GM18502 (cell line): ENCODE measurements around the gene PPP1R9A.

Experiments
- ATAC-seq: cut with Tn5 transposase; IDR thresholded peaks from one replicate; pipeline ENCODE4 v1.9.1; 2021; ENCODE audit warnings: mild to moderate bottlenecking; ENCODE audit not compliant: unreplicated experiment, poor library complexity

The PPP1R9A gene

DNA sequence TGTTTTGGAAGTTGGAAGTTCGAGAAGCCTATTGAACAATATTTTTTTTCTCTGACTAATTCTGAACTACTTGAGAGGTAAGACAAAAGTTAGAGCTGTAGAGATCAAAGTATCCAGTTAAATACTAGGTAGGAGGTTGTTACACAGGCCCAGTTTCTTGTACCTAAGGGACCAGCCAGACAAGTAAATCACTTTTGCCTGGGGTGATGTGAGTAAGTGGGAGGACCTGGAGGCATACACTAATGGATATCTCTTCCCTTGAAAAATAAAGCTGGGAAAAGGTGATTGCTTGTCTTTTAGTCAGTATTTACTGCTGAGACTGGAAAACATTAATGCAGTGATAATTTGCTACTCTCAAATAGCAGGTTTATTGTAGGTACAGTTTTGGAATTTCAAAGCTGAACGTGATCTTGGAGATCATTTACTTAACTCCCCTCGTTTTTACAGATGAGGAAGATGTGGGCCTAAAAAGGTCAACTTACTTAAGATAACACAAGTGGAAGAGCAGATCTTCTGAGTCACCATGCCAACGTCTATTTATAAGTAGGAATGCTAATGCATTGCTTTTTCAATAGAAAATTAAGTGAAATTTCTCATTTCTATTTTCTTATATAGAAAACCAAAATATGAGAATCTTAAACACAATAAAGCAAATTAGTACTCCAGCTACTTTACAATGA lies 181.3 kb downstream of the PPP1R9A start:
- ATAC-seq: no peak

DNA sequence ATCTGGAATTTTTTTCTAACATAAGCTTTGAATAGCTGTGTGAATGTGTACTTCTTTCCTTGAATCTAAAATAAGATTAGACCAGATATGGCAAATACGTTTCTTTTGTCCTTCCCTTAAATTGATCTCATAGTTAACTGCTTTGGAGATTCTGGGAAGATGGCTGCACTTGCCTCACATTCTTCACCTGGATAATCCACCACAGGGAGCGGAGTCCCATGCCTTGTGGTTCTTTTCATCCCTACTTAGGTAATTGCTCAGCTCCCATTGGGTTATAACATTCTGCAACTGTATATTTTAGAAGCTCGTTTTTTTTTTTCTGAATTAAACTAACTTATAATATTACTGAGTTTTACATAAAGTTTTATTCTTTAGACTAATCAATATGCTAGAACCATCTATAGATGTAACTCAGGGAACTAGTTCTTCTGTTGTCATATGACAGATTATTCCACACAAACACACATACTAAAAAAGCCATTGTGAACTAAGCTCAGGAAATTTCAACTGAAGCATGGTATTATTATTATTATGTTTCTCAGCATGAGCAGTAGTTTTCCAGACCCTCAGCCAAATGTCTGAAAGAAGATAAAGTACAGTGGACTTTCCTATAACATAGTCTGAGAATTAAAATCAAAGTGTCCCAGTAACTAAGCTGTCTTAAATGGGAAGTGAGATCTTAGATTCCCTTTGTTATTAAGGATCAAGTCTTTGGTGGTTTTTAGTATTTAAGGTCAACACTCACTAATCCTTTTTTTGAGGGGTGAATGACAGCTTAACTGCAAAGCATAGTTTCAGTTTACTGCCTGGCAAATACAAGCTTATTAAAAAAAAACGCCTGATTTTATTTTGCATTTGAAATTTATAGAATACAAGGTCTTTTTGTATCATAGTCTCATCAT lies 182.3 kb downstream of the PPP1R9A start:
- no peak for ATAC-seq

DNA sequence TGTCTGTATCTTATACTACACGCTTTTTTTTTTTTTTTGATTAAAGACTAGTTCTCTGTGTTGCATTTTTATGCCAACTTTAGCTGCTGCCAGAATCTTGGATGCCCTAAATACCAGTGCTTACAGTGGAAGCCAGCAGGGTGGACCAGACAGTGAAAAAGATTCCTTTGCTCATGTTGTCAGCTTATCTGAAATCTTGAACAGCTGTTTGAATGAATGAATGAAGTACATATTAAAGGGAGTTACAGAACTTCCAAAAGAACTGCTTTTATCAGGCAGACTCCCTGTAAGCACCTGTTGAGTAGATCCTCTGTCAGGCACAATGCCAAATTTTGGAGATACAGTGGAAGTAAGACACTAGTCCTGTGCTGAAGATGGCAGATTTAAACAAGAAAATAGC lies 184.9 kb downstream of the PPP1R9A start:
- ATAC-seq: no peak

DNA sequence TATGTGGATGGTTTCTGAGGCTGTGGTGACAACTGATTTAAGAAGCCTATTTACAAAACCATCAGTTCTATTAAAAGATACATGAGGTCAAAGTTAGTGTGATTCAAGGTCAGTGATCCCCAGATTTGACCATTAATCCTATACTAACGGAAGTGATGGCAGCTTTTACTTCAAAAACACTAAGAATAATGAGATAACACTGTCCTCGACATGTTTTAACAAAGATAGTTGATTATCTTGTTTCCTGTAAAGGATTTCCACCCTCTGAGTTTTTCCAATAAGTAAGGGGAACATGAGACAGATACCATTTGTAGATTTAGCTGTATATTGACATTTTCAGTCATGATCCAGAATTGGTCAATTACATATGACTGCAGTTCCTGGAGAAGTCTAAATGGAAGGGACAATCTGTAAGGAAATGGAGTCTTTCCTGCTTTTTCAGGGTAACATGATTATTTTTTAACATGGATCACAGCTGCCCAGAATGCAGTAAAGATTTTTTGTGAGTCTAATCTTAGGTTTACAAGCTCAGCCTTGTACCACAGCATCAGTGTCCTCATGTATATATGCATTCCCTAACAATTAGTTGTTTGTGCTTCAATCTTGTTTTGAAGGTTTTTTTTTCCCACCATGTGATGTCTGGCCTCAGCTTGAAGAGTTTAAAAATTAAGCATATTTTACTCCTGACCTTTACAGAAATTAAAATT lies 188.0 kb downstream of the PPP1R9A start:
- no peak for ATAC-seq

DNA sequence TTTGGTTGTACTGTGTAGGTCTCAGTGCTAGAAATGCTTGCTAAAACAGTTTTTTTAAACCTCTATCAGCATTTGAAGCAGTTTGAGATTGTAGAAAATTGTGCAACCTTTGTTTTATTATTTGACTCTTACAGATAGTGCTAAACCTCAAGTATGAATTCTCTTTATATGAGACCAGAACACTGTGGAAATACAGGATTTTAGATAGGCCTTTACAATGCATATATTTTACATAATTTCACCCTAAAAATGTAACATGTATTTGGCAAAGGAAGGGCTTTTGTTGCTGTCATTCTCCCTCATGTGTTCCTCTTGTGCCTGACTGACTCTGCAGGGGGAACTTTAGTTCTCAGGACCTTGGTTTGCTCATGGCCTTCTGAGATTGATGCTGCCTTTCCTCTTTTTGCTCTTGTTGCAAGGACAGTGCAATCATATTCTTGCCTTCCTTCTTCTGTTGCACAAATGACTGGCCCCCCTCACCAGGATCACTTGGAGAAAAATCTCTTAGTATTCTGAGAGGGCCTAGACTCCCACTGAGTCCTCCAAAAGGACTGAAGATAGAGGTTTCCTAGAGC lies 188.7 kb downstream of the PPP1R9A start:
- ATAC-seq: no peak

DNA sequence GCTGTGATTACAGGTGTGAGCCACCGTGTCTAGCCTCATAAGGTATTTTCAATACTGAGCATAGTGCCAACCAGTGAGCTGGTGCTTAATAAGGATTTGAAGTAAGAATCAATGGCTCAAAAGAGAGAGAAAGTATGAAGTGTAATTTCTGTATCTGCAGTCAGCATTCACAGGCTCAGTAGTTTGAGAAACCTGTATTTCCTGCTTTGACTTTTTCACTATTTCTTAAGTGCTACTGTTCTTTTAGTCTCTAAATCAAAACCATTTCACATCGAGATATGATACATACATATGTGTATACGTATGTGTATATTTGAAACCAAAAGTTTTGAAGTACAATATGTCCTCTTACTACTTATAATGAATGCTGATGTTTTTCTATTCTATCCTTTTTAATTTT lies 189.9 kb downstream of the PPP1R9A start:
- ATAC-seq: no peak

DNA sequence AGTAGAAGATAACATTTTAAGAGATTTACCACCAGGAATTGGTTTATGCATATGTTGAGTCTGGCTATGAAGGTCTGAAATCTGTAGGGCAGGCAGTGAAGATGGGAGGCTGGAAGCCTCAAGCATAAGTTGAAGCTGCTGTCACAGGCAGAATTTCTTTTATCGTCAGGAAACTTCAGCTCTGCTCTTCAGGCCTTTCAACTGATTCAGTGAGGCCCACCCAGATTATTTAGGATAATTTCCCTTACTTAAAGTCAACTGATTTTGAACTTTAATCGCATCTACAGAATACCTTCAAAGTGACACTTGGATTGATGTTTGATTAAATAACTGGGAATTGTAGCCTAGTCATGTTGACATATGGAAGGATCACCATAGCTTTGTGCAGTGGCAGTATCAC lies 190.5 kb downstream of the PPP1R9A start:
- ATAC-seq: no peak

DNA sequence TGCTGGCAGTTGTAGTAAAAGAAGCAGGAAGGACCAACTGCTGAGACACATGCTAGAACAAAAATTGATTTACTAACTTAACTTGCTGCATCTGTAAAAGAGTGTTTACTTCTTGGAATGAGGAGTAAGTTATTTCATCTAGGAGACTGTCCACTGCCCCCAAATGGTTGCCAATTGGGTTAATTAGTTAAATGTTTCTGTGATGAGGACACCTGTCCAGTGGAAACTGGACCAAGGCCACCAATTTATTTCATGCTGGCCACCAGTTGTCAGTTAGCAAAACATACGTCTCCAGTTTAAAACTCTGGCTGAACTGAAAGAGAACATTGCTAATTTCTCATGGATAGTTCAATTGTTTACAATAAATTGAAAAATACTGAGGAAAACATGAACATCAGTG lies 191.7 kb downstream of the PPP1R9A start:
- no peak for ATAC-seq

DNA sequence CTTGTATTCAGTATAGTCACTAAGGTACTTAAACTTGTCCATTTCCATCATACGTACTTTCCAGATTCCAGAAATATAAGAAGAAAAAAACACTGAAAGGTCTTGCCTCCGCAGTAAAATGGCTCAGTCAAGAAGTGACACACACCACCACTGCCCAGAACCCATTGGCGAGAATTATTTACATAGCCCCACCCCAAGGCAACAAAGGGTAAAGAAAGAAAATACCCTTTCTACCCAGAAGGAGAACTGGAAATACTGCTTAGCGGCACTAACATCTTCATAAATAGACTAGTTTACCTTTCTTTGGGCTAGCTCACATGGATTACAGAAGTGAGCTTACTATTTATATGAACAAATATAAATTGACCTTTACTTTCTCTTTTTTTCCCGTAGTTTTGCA lies 194.0 kb downstream of the PPP1R9A start:
- no peak for ATAC-seq

DNA sequence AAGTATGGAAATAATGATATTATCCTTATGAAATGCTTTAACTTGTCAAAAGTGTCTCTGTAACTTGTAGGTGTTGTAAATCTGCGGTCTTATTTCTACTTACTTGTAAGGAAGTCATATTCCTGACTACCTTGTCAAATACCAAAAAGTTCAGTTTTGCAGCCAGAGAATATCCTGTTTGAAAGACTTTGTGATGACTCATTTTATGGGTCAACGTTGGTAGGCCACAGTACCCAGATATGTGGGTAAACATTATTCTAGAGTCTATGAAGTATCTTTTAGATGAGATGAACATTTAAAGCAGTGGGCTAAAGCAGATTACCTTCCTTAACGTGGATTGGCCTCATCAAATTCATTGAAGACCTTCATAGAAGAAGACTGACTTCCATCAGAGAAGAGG lies 195.3 kb downstream of the PPP1R9A start:
- ATAC-seq: no peak

DNA sequence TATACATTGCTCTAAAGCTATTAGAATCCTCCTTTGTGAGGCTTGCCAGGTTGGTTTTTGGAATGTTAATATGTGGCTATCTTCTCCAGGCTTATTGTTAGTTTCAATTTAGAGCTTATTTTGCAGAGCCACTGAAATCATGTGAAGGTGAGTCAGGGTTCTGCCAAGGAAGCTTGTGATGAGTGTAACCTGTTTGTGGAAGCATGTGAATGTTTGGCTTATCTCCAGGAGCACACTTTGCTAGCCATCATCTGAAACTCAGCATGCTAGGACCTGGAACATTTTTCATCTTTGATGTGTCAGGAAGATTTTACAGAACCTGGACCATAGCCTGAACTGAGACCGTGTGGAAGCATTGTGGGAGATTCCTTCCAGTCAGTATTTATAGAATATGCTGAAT lies 197.3 kb downstream of the PPP1R9A start:
- ATAC-seq: no peak

DNA sequence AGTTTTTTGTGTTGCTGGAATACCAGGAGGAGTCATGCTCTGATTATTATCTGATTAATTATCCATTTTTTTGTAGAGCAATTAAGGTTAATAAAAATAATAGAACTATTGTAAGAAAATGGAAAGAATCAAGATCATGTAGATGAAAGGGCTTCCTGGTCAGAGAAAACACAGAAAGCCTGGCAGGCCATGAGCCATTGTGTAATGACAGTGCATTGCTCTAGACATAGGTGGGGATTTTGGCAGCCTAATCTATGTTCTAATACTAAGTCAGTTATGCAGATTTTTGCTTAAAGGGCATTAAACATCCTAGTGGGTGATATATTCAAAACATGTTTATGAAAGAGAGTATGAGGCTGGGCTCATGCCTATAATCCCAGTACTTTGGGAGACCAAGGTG lies 198.2 kb downstream of the PPP1R9A start:
- ATAC-seq: no peak

DNA sequence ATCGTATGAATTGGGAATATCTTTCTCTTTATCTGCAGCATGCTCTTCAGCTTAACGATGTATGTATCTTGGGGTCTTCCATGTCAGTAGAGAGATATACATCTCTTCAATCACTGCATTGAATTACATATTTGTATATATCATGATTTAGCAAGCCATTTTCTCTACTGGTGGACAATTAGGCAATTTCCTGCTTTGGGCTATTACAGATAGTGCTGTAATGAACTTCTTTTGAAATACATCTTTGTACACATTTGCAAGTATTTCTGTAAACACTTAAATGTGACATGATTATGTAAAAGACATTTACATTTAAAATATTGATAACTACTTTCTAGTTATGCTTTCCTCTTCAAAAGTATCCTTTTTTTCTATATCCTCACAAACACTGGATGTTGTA lies 199.0 kb downstream of the PPP1R9A start:
- no peak for ATAC-seq

DNA sequence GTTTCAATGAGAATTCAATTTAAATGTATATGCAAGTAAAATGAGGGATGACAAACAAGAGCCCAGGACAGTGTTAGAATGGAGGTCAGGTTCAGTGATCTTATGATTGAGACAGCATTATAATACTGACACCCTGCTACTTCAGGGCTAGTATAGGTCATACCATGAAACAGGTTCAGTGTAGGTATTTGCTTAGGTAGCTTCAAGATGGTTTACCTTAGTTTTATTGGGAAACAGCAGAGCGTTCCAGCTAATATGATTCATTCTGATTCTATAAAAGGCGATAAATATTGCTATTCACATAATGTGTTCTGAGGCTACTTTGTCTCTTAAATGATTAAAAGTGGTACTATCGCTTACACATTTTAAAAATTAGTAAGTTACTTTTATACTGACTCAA lies 203.3 kb downstream of the PPP1R9A start:
- no peak for ATAC-seq

DNA sequence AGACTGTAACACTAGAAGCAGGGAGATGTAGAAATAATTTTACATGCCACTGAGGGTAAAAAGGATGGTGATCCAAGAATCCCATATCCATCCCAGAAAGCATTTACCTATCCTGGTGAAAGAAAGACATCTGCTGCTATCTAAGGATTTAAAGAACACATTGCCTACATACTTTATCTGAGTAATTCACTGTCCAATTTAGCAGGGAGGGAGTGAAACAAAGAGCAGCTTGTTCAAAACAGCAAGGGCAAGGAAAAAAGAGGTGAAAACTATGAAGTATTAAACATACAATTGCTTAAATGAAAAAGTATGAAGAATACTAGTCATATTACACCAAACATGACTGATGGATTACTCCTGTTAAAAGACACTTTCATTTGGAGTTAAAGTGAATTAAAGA lies 206.2 kb downstream of the PPP1R9A start:
- ATAC-seq: no peak

DNA sequence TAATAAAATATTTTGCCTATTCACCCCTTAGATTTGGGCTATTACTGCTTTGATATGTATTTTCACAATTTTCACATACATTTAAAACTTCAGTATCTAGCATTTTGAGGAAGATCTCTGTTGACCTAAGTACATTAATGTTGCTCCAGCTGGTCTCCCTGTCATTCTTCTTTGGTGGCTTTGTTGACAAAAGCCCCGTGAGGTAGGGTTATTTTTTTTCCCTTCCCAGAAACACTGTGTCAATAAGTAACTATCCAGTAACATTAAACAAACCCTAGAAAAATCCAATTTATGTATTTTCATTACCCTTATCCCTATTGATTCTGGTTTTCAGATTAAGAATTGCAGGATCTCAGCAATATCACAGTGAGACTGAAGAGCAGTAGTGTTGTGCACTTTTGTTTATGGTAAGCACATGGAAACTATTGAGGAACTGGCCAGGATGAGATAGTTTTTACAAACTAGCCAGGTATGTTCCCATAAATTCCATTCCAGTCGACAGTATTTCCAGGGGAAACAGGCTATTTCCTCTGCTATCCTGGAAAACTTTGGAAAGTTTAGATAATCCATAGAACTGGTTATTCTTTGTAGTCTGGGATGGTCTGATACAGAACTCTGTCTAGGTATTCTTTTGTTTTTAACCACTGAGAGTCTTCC lies 218.8 kb downstream of the PPP1R9A start:
- no peak for ATAC-seq

DNA sequence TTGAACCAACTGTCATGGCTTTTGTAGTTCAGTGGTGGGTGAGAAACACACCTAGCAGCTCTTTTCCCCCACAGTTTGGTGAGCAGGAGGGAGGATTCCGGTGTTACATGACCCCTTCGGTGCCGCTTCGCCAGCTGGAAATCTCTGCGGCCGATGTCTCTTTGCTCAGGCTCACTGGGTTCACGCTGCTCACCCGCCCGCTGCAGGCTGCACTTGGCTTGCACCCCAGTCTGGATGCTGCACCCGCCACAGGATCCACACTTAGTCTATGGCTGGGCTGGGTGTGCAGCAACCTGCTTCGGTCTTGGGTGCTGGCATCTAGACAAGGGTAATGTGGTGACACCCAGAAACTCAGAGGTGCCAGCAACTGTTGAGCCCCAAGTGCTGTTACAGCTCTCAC lies 225.1 kb downstream of the PPP1R9A start:
- ATAC-seq: no peak

DNA sequence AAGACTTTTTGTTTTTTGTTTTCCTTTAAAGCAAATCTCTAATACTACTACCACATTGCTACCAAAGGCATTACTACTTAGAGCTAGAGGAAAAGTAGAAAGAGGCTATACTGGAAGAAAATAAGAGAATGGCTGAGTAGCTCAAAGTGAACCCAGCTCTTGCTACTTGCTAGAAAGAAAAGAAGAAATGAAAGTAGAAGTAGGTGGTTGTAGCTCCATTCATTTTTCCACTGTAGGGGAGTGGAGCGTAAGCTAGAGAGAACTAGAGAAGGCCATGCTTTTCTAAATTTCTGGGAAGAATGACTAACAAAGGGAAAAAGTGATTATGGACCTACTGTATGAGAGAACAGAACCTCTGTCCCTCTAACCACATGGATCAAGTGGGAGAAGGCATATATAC lies 232.5 kb downstream of the PPP1R9A start:
- no peak for ATAC-seq

DNA sequence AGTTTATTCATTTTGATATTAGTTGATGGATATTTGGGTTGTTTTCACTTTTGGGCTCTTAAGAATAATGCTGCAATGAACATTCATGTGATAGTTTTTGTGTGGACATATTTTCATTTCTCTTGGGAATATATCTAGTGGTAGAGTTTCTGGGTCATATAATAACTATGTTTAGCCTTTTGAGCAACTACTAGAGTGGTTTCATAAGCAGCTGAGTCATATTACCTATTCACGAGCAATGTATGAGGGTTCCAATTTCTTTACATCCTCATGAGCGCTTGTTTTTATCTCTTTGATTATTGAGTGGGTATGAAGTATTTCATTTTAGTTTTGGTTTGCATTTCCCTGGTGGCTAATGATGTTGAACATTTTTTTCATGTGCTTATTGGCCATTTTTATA lies 234.4 kb downstream of the PPP1R9A start:
- ATAC-seq: no peak

DNA sequence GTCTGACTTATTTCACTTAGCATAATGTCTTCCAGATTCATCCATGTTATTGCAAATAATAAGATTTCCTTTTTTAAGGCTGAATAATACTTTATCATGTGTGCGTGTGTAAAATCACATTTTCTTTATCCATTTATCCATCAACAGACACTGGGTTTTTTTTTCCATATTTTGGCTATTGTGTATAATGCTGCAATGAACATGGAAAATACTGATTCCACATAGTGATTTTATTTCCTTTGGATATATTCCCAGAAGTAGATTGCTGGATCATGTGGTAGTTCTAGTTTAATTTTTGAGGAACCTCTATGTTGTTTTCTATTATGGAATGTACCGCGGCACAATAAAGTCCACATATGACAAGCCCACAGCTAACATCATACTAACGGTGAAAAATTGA lies 236.9 kb downstream of the PPP1R9A start:
- no peak for ATAC-seq
